Measurements from ENCODE around the gene SCAF4. TPM values are rescaled to one million over a fixed set of nuclear protein-coding genes. Genes with fewer than 3 reads are reported as not detected.

Gene SCAF4
- total RNA-seq, 1 experiment from 2014 or later: 31.2 TPM

DNA sequence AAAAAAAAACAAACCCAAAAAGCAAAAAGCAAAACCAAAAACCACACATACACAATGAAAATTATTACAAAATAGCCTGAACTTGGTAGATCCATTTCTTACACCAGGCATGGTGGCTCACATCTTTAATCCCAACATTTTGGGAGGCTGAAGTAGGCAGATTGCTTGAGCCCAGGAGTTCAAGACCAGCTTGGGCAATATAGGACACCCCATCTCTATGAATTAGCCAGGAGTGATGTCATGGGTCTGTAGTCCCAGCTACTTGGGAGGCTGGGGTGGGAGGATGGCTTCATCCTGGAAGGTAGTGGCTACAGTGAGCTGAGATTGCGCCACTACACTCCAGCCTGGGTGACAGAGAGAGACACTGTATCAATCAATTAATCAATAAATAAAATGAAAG, 42.1 kb upstream of the SCAF4 start:
- intact Hi-C loops (cut with micrococcal nuclease; ENCODE audit: unreplicated experiment): no loop called here
- no peaks in the 10 kb centered on the region for H3K4me1 Mint-ChIP-seq (ENCODE audit: low read depth, unreplicated experiment)
- H3K27me3 Mint-ChIP-seq (ENCODE audit: unreplicated experiment): peaks cover 27% of the 10 kb centered on the region
- TF ChIP-seq, protein P1, sequence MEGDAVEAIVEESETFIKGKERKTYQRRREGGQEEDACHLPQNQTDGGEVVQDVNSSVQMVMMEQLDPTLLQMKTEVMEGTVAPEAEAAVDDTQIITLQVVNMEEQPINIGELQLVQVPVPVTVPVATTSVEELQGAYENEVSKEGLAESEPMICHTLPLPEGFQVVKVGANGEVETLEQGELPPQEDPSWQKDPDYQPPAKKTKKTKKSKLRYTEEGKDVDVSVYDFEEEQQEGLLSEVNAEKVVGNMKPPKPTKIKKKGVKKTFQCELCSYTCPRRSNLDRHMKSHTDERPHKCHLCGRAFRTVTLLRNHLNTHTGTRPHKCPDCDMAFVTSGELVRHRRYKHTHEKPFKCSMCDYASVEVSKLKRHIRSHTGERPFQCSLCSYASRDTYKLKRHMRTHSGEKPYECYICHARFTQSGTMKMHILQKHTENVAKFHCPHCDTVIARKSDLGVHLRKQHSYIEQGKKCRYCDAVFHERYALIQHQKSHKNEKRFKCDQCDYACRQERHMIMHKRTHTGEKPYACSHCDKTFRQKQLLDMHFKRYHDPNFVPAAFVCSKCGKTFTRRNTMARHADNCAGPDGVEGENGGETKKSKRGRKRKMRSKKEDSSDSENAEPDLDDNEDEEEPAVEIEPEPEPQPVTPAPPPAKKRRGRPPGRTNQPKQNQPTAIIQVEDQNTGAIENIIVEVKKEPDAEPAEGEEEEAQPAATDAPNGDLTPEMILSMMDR (IDR thresholded peaks at IDR 0.05; ENCODE audit: unreplicated experiment): no peak
- CTCF ChIA-PET: no interaction called here
- no peaks in the 10 kb centered on the region for H3K36me3 Mint-ChIP-seq (ENCODE audit: insufficient read depth, unreplicated experiment)
- H3K27ac Mint-ChIP-seq (ENCODE audit: unreplicated experiment): no peak overlapping the region
- no TSS peak for BruUV-seq (replicated peaks)
- DNase-seq: no peak
- H3K9me3 Mint-ChIP-seq (ENCODE audit: low read depth, unreplicated experiment): no peaks in the 10 kb centered on the region
- H3K4me3 Mint-ChIP-seq (ENCODE audit: low read depth, unreplicated experiment): no peak overlapping the region

DNA sequence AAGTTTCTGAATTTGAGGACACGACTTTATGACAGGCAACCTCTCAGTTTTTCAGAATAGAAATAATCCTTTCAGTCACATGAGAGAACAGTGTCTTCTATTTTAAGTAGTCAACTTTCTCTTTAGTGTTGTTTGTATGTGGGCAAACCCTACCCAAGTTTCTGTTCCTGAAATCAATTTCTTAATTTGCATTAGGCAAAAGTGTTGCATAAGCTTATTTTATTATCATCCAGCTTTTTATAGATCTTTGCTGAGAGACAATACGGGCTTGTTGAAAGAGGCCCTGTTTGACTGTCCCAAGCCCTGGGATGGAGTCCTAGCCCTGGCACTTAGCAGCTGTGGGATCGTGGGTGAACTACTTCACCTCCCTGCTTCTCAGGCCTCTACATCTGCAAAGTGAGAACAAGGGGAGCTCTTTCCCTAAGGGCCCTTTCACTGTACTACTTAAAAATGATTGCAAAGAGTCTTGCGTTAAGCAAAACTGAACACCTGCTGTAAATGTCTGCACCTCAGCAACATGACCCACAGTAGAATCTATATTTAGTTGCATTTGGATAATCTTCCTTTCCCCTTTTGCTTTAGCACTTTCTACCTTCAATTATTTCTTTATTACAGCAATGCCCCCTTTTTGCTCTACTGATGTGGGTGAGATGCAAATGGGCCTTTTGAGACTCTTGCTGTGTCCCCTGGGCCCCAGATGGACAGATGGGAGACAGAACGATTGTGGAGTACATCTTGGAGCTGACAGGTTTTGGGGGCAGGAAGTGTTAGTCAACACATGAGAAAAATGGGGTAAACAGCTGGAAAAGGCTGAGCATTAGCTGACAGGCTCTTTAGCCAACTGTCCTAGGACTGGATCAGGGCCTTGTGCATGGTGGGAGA, 41.0 kb upstream of the SCAF4 start:
- CTCF ChIA-PET: no interaction called here
- BruUV-seq (replicated peaks): no TSS peak
- no peaks in the 10 kb centered on the region for H3K36me3 Mint-ChIP-seq (ENCODE audit: insufficient read depth, unreplicated experiment)
- TF ChIP-seq, protein P1 (IDR thresholded peaks at IDR 0.05; ENCODE audit: unreplicated experiment): no peak
- H3K4me1 Mint-ChIP-seq (ENCODE audit: low read depth, unreplicated experiment): no peaks in the 10 kb centered on the region
- DNase-seq: no peak
- peaks cover 16% of the 10 kb centered on the region for H3K27me3 Mint-ChIP-seq (ENCODE audit: unreplicated experiment)
- H3K9me3 Mint-ChIP-seq (ENCODE audit: low read depth, unreplicated experiment): no peaks in the 10 kb centered on the region
- no peak overlapping the region for H3K27ac Mint-ChIP-seq (ENCODE audit: unreplicated experiment)
- H3K4me3 Mint-ChIP-seq (ENCODE audit: low read depth, unreplicated experiment): no peak overlapping the region
- intact Hi-C loops (cut with micrococcal nuclease; ENCODE audit: unreplicated experiment): no loop called here

DNA sequence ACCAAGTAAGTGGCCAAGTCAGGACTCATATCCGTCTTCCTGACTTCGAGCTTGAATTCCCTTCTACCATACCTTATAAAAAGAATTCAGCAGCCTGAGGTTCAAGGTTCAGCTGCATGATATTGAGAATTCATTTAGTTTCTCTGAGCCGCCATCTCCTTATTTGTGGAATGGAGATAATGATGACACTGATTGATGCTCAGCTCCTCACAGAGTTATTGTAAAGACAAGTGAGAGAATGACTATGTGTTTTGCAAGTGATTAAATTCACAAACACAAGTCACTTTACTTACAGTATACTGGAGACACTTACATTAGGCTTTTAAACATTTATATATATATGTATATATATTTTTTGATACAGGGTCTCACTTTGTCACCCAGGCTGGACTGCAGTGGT, 39.8 kb upstream of the SCAF4 start:
- Mint-ChIP-seq H3K4me1 (ENCODE audit: low read depth, unreplicated experiment) (no peaks in the 10 kb centered on the region), H3K27ac (ENCODE audit: unreplicated experiment) (no peak overlapping the region), H3K36me3 (ENCODE audit: insufficient read depth, unreplicated experiment) (no peaks in the 10 kb centered on the region), H3K4me3 (ENCODE audit: low read depth, unreplicated experiment) (no peak overlapping the region), H3K9me3 (ENCODE audit: low read depth, unreplicated experiment) (no peaks in the 10 kb centered on the region), H3K27me3 (ENCODE audit: unreplicated experiment) (peaks cover 13% of the 10 kb centered on the region)
- no TSS peak for BruUV-seq (replicated peaks)
- intact Hi-C loops (cut with micrococcal nuclease; ENCODE audit: unreplicated experiment): no loop called here
- TF ChIP-seq, protein P1 (IDR thresholded peaks at IDR 0.05; ENCODE audit: unreplicated experiment): no peak
- CTCF ChIA-PET: no interaction called here
- DNase-seq: no peak

DNA sequence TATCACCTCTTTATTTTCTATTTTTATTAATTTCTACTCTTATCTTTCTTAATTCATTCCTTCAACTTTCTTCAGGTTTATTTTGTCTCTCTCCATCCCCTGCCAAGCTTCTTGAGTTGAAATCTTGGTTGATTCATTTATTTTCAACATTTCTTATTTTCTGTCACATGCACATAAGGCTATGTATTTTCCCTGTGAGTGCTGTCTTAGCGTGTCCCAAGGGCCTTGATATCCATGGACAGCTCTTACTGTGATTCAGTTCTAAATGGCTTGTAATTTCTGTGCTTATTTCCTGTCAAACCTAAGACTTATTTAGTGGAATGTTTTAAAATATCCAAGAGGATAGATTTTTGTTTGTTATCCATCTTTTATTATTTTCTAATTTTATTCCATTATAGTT, 36.8 kb upstream of the SCAF4 start:
- Mint-ChIP-seq H3K27me3 (ENCODE audit: unreplicated experiment) (no peaks in the 10 kb centered on the region), H3K4me1 (ENCODE audit: low read depth, unreplicated experiment) (no peaks in the 10 kb centered on the region), H3K4me3 (ENCODE audit: low read depth, unreplicated experiment) (no peak overlapping the region), H3K27ac (ENCODE audit: unreplicated experiment) (no peak overlapping the region), H3K9me3 (ENCODE audit: low read depth, unreplicated experiment) (no peaks in the 10 kb centered on the region), H3K36me3 (ENCODE audit: insufficient read depth, unreplicated experiment) (no peaks in the 10 kb centered on the region)
- intact Hi-C loops (cut with micrococcal nuclease; ENCODE audit: unreplicated experiment): no loop called here
- TF ChIP-seq, protein P1 (IDR thresholded peaks at IDR 0.05; ENCODE audit: unreplicated experiment): no peak
- no peak for DNase-seq
- BruUV-seq (replicated peaks): no TSS peak
- CTCF ChIA-PET: no interaction called here
